Activated naive CD8-positive, alpha-beta T cell treated with anti-CD3 and anti-CD28 coated beads, Interleukin-2, amount 50 U/mL, for 16 hours (primary cell): ENCODE measurements around the gene SYS1.

Source experiments
- DNase-seq: peaks from one replicate; pipeline ENCODE4 v3.0.0-alpha.2; 2020; ENCODE audit warnings: low read depth, low spot score

The SYS1 gene

DNA sequence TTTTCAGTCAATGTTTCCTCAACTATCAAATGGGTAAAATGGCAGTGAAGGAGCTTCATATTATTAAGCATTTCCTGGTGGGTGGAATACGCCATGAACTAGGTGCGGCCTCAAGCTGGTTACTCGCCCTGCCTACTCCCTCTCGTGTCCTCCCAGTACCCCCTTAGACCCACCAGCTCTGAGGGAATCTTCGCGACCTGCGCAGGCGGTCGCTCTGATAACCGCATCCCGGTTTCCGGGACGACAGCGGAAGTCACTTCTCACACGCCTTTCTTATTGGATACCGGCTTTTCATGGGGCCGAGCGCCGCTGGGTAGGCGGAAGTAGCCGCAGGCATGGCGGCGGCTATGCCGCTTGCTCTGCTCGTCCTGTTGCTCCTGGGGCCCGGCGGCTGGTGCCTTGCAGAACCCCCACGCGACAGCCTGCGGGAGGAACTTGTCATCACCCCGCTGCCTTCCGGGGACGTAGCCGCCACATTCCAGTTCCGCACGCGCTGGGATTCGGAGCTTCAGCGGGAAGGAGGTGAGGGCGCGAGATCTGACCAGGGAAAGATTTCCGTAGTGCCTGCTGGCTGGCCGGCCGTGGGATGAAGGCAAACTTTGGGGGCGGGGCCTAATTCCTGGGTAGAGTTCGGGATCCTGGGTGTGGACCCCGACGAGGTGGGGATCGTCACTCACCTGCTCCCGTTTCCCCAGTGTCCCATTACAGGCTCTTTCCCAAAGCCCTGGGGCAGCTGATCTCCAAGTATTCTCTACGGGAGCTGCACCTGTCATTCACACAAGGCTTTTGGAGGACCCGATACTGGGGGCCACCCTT lies 53.1 kb downstream of the SYS1 start, which contains the start of gene PIGT:
Gene PIGT, plus strand, starts transcription at position 320 of the 816 bp plus-strand sequence. Its CDS starts 16 bp downstream, at position 336.
- peak; percentile 75 for DNase-seq

DNA sequence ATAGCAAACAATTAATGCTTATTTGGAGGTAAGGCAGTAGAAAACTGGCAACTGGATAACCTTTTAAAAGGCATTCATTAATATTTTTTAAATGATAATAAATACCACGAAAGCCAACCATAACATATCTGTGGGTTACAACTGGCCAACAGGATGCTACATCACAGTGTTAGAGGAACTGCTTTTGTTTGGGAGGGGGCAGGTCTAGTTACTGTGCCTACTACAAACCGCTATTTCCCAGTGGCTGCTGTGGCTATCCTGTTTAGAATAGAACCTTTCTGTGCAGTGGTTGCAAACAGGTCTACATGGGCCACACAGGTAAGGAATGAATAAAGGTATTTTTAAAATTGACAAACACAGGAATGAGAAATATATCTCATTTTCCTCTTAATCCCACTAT lies 54.0 kb downstream of the SYS1 start:
- DNase-seq: no peak
